B cell (primary cell): ENCODE measurements around the gene BOK. TPM values are rescaled to one million over a fixed set of nuclear protein-coding genes. Genes with fewer than 3 reads are reported as not detected.

Experiments used
- ATAC-seq: fragments of 200-7000 bp; cut with Tn5 transposase; one replicate; pipeline ENCODE4 v1.10.0; 2021; ENCODE audit warnings: low read depth, mild to moderate bottlenecking, moderate number of reproducible peaks, moderate library complexity
- CTCF ChIA-PET: fragments of 350-600 bp; sonication (Branson Sonifier 250); formaldehyde crosslinking; loops from one replicate; lab custom pipeline; 2021; ENCODE audit warnings: antibody characterized with exemption, inconsistent platforms; lab: Charles Lee
- POLR2A ChIA-PET: fragments of 350-600 bp; sonication (Branson Sonifier 250); formaldehyde crosslinking; loops from one replicate; lab custom pipeline; 2021; ENCODE audit warnings: antibody characterized with exemption; lab: Charles Lee
- DNase-seq: peaks from one replicate; pipeline ENCODE4 v3.0.0; 2013
- H2AFZ ChIP-seq: 2 replicates; pipeline ENCODE4 v1.6.1; 2012; ENCODE audit warnings: mild to moderate bottlenecking, low read depth, low read length; ENCODE audit not compliant: insufficient read depth, poor library complexity, severe bottlenecking
- H3K27ac ChIP-seq, 2 donors: 1 replicate in 1 of 2; 2 replicates in 1 of 2; pipeline ENCODE4 v1.5.1; 2012 to 2013; ENCODE audit warnings: low read length in 2 of 2, mild to moderate bottlenecking in 2 of 2, moderate library complexity in 1 of 2
- H3K27me3 ChIP-seq, 4 experiments: fragments of 200-600 bp in 1 of 4; sonication (generic) in 1 of 4; replicated peaks in 1 of 4; 1 replicate in 2 of 4; 2 replicates in 2 of 4; pipeline versions ENCODE4 v1.6.1 to v1.7.0; 2013 to 2016; ENCODE audit warnings: low read length in 3 of 4, mild to moderate bottlenecking in 2 of 4, mixed read lengths in 1 of 4, moderate library complexity in 1 of 4; ENCODE audit not compliant: insufficient read depth in 4 of 4, control insufficient read depth in 3 of 4; ENCODE audit errors: control extremely low read depth in 1 of 4
- H3K36me3 ChIP-seq, 2 experiments: replicated peaks in 1 of 2; 1 replicate in 1 of 2; 2 replicates in 1 of 2; pipeline versions ENCODE4 v1.6.1 to v1.7.1; 2013; ENCODE audit warnings: low read length in 1 of 2; ENCODE audit not compliant: insufficient read depth in 2 of 2, control insufficient read depth in 1 of 2; ENCODE audit errors: control extremely low read depth in 1 of 2, extremely low read depth in 1 of 2
- H3K4me1 ChIP-seq, 2 donors: fragments of 200-600 bp in 1 of 2; sonication (generic) in 1 of 2; 1 replicate in 1 of 2; 2 replicates in 1 of 2; pipeline versions ENCODE4 v1.5.1 to v1.6.1; 2013 to 2017; ENCODE audit warnings: low read length in 2 of 2; ENCODE audit not compliant: control insufficient read depth in 2 of 2, insufficient read depth in 2 of 2
- H3K4me2 ChIP-seq: replicated peaks from 2 replicates; pipeline ENCODE3; 2012; ENCODE audit warnings: mild to moderate bottlenecking, low read depth, low read length; ENCODE audit not compliant: poor library complexity, severe bottlenecking
- H3K4me3 ChIP-seq, 5 experiments: fragments of 200-600 bp in 1 of 5; sonication (generic) in 1 of 5; 1 replicate in 3 of 5; 2 replicates in 2 of 5; pipeline versions ENCODE4 v1.5.1 to v1.7.0; 2011 to 2016; ENCODE audit warnings: low read length in 4 of 5, mild to moderate bottlenecking in 4 of 5, low read depth in 2 of 5, control low read depth in 1 of 5, moderate library complexity in 1 of 5; ENCODE audit not compliant: insufficient read depth in 1 of 5; ENCODE audit errors: control extremely low read depth in 1 of 5, extremely low read depth in 1 of 5
- H3K79me2 ChIP-seq: fragments of 200-600 bp; sonication (generic); one replicate; pipeline ENCODE4 v1.6.0; 2016; ENCODE audit warnings: low read length; ENCODE audit not compliant: control insufficient read depth, insufficient read depth
- H3K9ac ChIP-seq: fragments of 200-600 bp; sonication (generic); 2 replicates; pipeline ENCODE4 v1.6.1; 2017; ENCODE audit warnings: mild to moderate bottlenecking, low read length, moderate library complexity
- H3K9me3 ChIP-seq, 3 donors: one replicate each; pipeline versions ENCODE4 v1.6.1 to v1.7.1; 2013; ENCODE audit warnings: low read length in 2 of 3; ENCODE audit not compliant: control insufficient read depth in 2 of 3, insufficient read depth in 1 of 3; ENCODE audit errors: control extremely low read depth in 1 of 3
- H4K20me1 ChIP-seq: 2 replicates; pipeline ENCODE4 v1.6.0; 2012; ENCODE audit warnings: mild to moderate bottlenecking, low read length; ENCODE audit not compliant: insufficient read depth, control insufficient read depth, poor library complexity, severe bottlenecking
- H3K27ac Mint-ChIP-seq: one replicate; pipeline ENCODE4 v1.8.0; 2021; ENCODE audit warnings: mixed read lengths
- H3K27me3 Mint-ChIP-seq: one replicate; pipeline ENCODE4 v1.8.0; 2021; ENCODE audit warnings: mixed read lengths
- H3K4me1 Mint-ChIP-seq: one replicate; pipeline ENCODE4 v1.8.0; 2021; ENCODE audit warnings: mixed read lengths
- H3K4me3 Mint-ChIP-seq: one replicate; pipeline ENCODE4 v1.8.0; 2021; ENCODE audit warnings: mixed read lengths
- H3K9me3 Mint-ChIP-seq: one replicate; pipeline ENCODE4 v1.8.0; 2022; ENCODE audit warnings: mixed read lengths; ENCODE audit not compliant: insufficient read depth
- CTCF ChIP-seq: fragments of 200-600 bp; IDR thresholded peaks from one replicate; pipeline ENCODE4 v1.8.0; 2022; ENCODE audit warnings: antibody characterized with exemption, mild to moderate bottlenecking
- EZH2 ChIP-seq: IDR thresholded peaks from 2 replicates; pipeline ENCODE4 v1.6.1; 2012; ENCODE audit warnings: borderline replicate concordance, low read depth, mild to moderate bottlenecking, moderate library complexity, low read length; ENCODE audit not compliant: insufficient read depth, poor library complexity, severe bottlenecking
- WGBS: methylation state at CpG from one replicate; pipeline ENCODE4 v1.1.5; 2013; ENCODE audit warnings: missing lambda C conversion rate; ENCODE audit not compliant: insufficient coverage; 5-methylcytosine and 5-hydroxymethylcytosine counted together
- intact Hi-C: fragments of 100-400 bp; cut with micrococcal nuclease; formaldehyde crosslinking; loops from one replicate; pipeline ENCODE4 v1.10.0; 2022
- polyA plus RNA-seq: library from polyadenylated mRNA; depleted of rRNA; stranded (reverse); fragments of >200 nt; gene quantifications from 2 replicates; pipeline ENCODE4 v1.2.3, GENCODE V29; 2012
- total RNA-seq, 2 donors: library from RNA; stranded (reverse); fragments of 120-200 nt in 1 of 2; gene quantifications; 1 replicate in 1 of 2; 2 replicates in 1 of 2; pipeline versions ENCODE4 v1.2.3 to v1.2.4, GENCODE V29; 2013 to 2022

BOK gene
- total and polyA plus RNA-seq, 2 donors (not counting 1 experiment from before 2014, with no cell fraction given): 0.10 to 0.22 TPM

GRCh38 chr2:241509155-241509784 lies 49.3 kb upstream of the BOK start:
- Histone ChIP-seq H4K20me1 (peaks cover 41% of the 10 kb centered on the region), H3K36me3 (no peaks in the 10 kb centered on the region), H3K27me3 (no peaks in the 10 kb centered on the region), H2AFZ (peak overlapping the region; percentile 94), H3K4me3 (peak overlapping the region in 4 of 5 experiments; percentile 67 to 75 (median 70)), H3K4me2 (peak overlapping the region; percentile 85), H3K4me1 (peaks cover 15 to 20% of the 10 kb centered on the region in 2 donors), H3K9ac (peak overlapping the region; percentile 72), H3K27ac (peak overlapping the region; percentile 56 to 85), H3K79me2 (peaks cover 44% of the 10 kb centered on the region), H3K9me3 (peaks cover 0 to 3% (median 0%) of the 10 kb centered on the region in 3 donors)
- DNase-seq (no peak), ATAC-seq (no peak)
- ChIA-PET POLR2A (no interaction called here), CTCF (no interaction called here)
- peak overlapping the region; percentile 89 for H3K27ac Mint-ChIP-seq
- intact Hi-C loops: loop anchor here (2.0 kb wide), 3 partner anchors 472 to 948 kb away; partner anchors contain the start of genes CAPN10 and DUSP28
- H3K27me3 Mint-ChIP-seq: no peaks in the 10 kb centered on the region
- 37% methylated on average over 22 of the region's 24 CpGs for WGBS
- H3K4me3 Mint-ChIP-seq: peak overlapping the region; percentile 79
- H3K9me3 Mint-ChIP-seq: no peaks in the 10 kb centered on the region
- TF ChIP-seq CTCF (no peak), EZH2 (no peak)
- peaks cover 24% of the 10 kb centered on the region for H3K4me1 Mint-ChIP-seq

GRCh38 chr2:241511091-241511741 lies 47.3 kb upstream of the BOK start:
- DNase-seq (no peak), ATAC-seq (no peak)
- Histone ChIP-seq H3K9ac (no peak overlapping the region), H3K4me3 (no peak overlapping the region), H3K9me3 (peaks cover 0 to 3% (median 0%) of the 10 kb centered on the region in 3 donors), H3K4me2 (no peak overlapping the region), H2AFZ (no peak overlapping the region), H3K27me3 (no peaks in the 10 kb centered on the region), H3K79me2 (peaks cover 24% of the 10 kb centered on the region), H4K20me1 (peaks cover 22% of the 10 kb centered on the region), H3K36me3 (no peaks in the 10 kb centered on the region), H3K27ac (no peak overlapping the region), H3K4me1 (peaks cover 15 to 20% of the 10 kb centered on the region in 2 donors)
- Mint-ChIP-seq H3K9me3 (no peaks in the 10 kb centered on the region), H3K27me3 (no peaks in the 10 kb centered on the region), H3K4me1 (peaks cover 20% of the 10 kb centered on the region), H3K27ac (peak overlapping the region; percentile 41), H3K4me3 (peak overlapping the region; percentile 3)
- ChIA-PET POLR2A (interaction anchor here (0.9 kb wide), 1 partner anchor 11 kb away, joined by 3 read pairs; no protein-coding TSS in a partner anchor), CTCF (no interaction called here)
- intact Hi-C loops: no loop called here
- no peak for TF ChIP-seq EZH2
- TF ChIP-seq CTCF: no peak
- WGBS: 92% methylated on average over 5 of the region's 6 CpGs
